ENCODE results near the gene REN. TPM values are rescaled to one million over a fixed set of nuclear protein-coding genes. Genes with fewer than 3 reads are reported as not detected.

REN gene
- total RNA-seq, 3 donors from 2014 or later = 0.26 to 0.87 TPM; not detected in 1

GRCh38 chr1:204171751-204172178 lies 5.6 kb upstream of the REN start:
- H3K4me3 ChIP-seq = no peak overlapping the region
- H3K9me3 ChIP-seq = peaks cover 6% of the 10 kb centered on the region
- no peak for DNase-seq
- no peaks in the 10 kb centered on the region for H3K36me3 ChIP-seq (ENCODE audit: low read depth)
- H3K4me1 ChIP-seq (ENCODE audit: low read depth) = no peaks in the 10 kb centered on the region
- ATAC-seq = no peak
- TF ChIP-seq CTCF (IDR thresholded peaks at IDR 0.05) = no peak
- intact Hi-C loops (cut with DNase I, micrococcal nuclease) = no loop called here

- ATAC-seq (no peak), DNase-seq (no peak)
- intact Hi-C loops (cut with DNase I, micrococcal nuclease) = no loop called here
- no peak for TF ChIP-seq CTCF (IDR thresholded peaks at IDR 0.05)
- no peaks in the 10 kb centered on the region for H3K4me1 ChIP-seq (ENCODE audit: low read depth)
- no peak overlapping the region for H3K4me3 ChIP-seq
- H3K9me3 ChIP-seq = peaks cover 6% of the 10 kb centered on the region
- no peaks in the 10 kb centered on the region for H3K36me3 ChIP-seq (ENCODE audit: low read depth)
These were observed 4.5 kb upstream of the REN start for GRCh38 chr1:204170494-204171155.

- intact Hi-C loops (cut with DNase I, micrococcal nuclease) = no loop called here
- no peaks in the 10 kb centered on the region for H3K36me3 ChIP-seq (ENCODE audit: low read depth)
- H3K4me1 ChIP-seq (ENCODE audit: low read depth) = no peaks in the 10 kb centered on the region
- no peak for DNase-seq
- ATAC-seq = no peak
- H3K9me3 ChIP-seq = peaks cover 6% of the 10 kb centered on the region
- no peak for TF ChIP-seq CTCF (IDR thresholded peaks at IDR 0.05)
- no peak overlapping the region for H3K4me3 ChIP-seq
These were observed 3.7 kb upstream of the REN start for GRCh38 chr1:204169858-204170257.

GRCh38 chr1:204167730-204168129 lies 1.6 kb upstream of the REN start:
- H3K36me3 ChIP-seq (ENCODE audit: low read depth) = no peaks in the 10 kb centered on the region
- peaks cover 6% of the 10 kb centered on the region for H3K9me3 ChIP-seq
- no peak overlapping the region for H3K4me3 ChIP-seq
- H3K4me1 ChIP-seq (ENCODE audit: low read depth) = no peaks in the 10 kb centered on the region
- DNase-seq (no peak), ATAC-seq (no peak)
- intact Hi-C loops (cut with DNase I, micrococcal nuclease) = no loop called here
- TF ChIP-seq CTCF (IDR thresholded peaks at IDR 0.05) = no peak

GRCh38 chr1:204162494-204163074 lies 3.6 kb downstream of the REN start:
- intact Hi-C loops (cut with DNase I, micrococcal nuclease) = loop anchor here (5.0 kb wide), 2 partner anchors 195 to 200 kb away; partner anchors contain the start of gene PLEKHA6 (in 1 of the 2)
- no peaks in the 10 kb centered on the region for H3K9me3 ChIP-seq
- ATAC-seq = peak; percentile 98

More at GRCh38 chr1:204162494-204163074, 3.6 kb downstream of the REN start:
- peak; percentile 99 for TF ChIP-seq CTCF (IDR thresholded peaks at IDR 0.05)
- no peaks in the 10 kb centered on the region for H3K36me3 ChIP-seq (ENCODE audit: low read depth)
- DNase-seq = peak; percentile 75 to 92 (median 90)
- H3K4me3 ChIP-seq = no peak overlapping the region
- peaks cover 3% of the 10 kb centered on the region for H3K4me1 ChIP-seq (ENCODE audit: low read depth)
